ENCODE data around the gene TET3. TPM values are rescaled to one million over a fixed set of nuclear protein-coding genes. Genes with fewer than 3 reads are reported as not detected.
A peak's percentile ranks its signal among the peaks of the same experiment; 100 is the strongest.

The TET3 gene
- polyA plus RNA-seq, 1 of the 3 experiments (the other 2 are of a cell fraction) = 1.6 TPM

- ChIA-PET CTCF (interaction anchor here (0.9 to 2.4 kb wide), 16 partner anchors 9 to 164 kb away, joined by 3 to 14 read pairs (median 4); no protein-coding TSS in a partner anchor), POLR2A (interaction anchor here (1.1 to 2.5 kb wide), 5 partner anchors 13 to 164 kb away, joined by 3 to 11 read pairs (median 5); no protein-coding TSS in a partner anchor)
- peak overlapping the region; percentile 88 for H3K4me2 ChIP-seq
- H2AFZ ChIP-seq (ENCODE audit: low read depth) = no peak overlapping the region
- H3K27me3 ChIP-seq (ENCODE audit: insufficient read depth) = no peaks in the 10 kb centered on the region
- 0 out of 4 replicates have a peak overlapping the region, but pooled peaks of 1 of the 2 experiments have one; percentile 34 for H3K27ac ChIP-seq (ENCODE audit: low read depth in 2 of 2, low read length in 1 of 2)
- no peaks in the 10 kb centered on the region for H3K9me3 ChIP-seq
- H3K4me3 ChIP-seq (ENCODE audit: low read depth in 2 of 2, low read length in 1 of 2) = peak overlapping the region; percentile 41 to 42
- H3K9ac ChIP-seq = no peak overlapping the region
- H3F3A ChIP-seq (replicated peaks; ENCODE audit: insufficient read depth) = peaks cover 13% of the 10 kb centered on the region
- H3K79me2 ChIP-seq (ENCODE audit: insufficient read depth) = peaks cover 39% of the 10 kb centered on the region; the same call in 1 of the 2 replicates
- peak; percentile 62 for DNase-seq
- no peaks in the 10 kb centered on the region for H3K9me2 ChIP-seq
- H3K4me1 ChIP-seq (ENCODE audit: control insufficient read depth in 1 of 2, insufficient read depth in 2 of 2, low read depth in 1 of 2, low read length in 1 of 2) = peaks cover 6 to 46% of the 10 kb centered on the region in 2 experiments; a peak in 3 of 4 replicates
- H3K36me3 ChIP-seq (replicated peaks in 1 of 2; ENCODE audit: control insufficient read depth in 1 of 2, insufficient read depth in 2 of 2, low read length in 1 of 2) = peaks cover 3 to 7% of the 10 kb centered on the region in 2 experiments
- 48% methylated on average over 24 of the region's 24 CpGs for whole genome bisulfite sequencing (ENCODE audit: low lambda C conversion rate)
- TF ChIP-seq CTCF (IDR thresholded peaks at IDR 0.05) = peak; percentile 45
- no peak for TF ChIP-seq RXRA (IDR thresholded peaks at IDR 0.05; ENCODE audit: borderline replicate concordance, low read depth)
- TF ChIP-seq SIN3A (IDR thresholded peaks at IDR 0.05; ENCODE audit: borderline replicate concordance, low read depth, low read length) = peak; percentile 59; the same call in 1 of the 2 replicates
- TF ChIP-seq, protein P1, sequence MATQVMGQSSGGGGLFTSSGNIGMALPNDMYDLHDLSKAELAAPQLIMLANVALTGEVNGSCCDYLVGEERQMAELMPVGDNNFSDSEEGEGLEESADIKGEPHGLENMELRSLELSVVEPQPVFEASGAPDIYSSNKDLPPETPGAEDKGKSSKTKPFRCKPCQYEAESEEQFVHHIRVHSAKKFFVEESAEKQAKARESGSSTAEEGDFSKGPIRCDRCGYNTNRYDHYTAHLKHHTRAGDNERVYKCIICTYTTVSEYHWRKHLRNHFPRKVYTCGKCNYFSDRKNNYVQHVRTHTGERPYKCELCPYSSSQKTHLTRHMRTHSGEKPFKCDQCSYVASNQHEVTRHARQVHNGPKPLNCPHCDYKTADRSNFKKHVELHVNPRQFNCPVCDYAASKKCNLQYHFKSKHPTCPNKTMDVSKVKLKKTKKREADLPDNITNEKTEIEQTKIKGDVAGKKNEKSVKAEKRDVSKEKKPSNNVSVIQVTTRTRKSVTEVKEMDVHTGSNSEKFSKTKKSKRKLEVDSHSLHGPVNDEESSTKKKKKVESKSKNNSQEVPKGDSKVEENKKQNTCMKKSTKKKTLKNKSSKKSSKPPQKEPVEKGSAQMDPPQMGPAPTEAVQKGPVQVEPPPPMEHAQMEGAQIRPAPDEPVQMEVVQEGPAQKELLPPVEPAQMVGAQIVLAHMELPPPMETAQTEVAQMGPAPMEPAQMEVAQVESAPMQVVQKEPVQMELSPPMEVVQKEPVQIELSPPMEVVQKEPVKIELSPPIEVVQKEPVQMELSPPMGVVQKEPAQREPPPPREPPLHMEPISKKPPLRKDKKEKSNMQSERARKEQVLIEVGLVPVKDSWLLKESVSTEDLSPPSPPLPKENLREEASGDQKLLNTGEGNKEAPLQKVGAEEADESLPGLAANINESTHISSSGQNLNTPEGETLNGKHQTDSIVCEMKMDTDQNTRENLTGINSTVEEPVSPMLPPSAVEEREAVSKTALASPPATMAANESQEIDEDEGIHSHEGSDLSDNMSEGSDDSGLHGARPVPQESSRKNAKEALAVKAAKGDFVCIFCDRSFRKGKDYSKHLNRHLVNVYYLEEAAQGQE (IDR thresholded peaks at IDR 0.05; ENCODE audit: low read depth, low read length) = peak; percentile 91
- TF ChIP-seq MXI1 (IDR thresholded peaks at IDR 0.05; ENCODE audit: low read depth, low read length) = 0 out of 2 replicates have a peak, but pooled peaks have one; percentile 11
- TF ChIP-seq SMC3 (IDR thresholded peaks at IDR 0.05; ENCODE audit: low read depth, low read length) = peak; percentile 45
- TF ChIP-seq ELF1 (IDR thresholded peaks at IDR 0.05) = no peak
- TF ChIP-seq RCOR1 (IDR thresholded peaks at IDR 0.05; ENCODE audit: low read length) = no peak
- no peak for TF ChIP-seq FOXM1 (IDR thresholded peaks at IDR 0.05; ENCODE audit: low read depth)
- peak; percentile 59 for TF ChIP-seq RAD21 (IDR thresholded peaks at IDR 0.05; ENCODE audit: low read length)
- peaks cover 11% of the 10 kb centered on the region; the same call in 1 of the 2 replicates for H4K20me1 ChIP-seq (ENCODE audit: insufficient read depth)
Observed at GRCh38 chr2:73987109-73987947, 2.6 kb downstream of the TET3 start.
